IMR-90 (cell line): ENCODE data around the gene TACC3. TPM values are rescaled to one million over a fixed set of nuclear protein-coding genes. Genes with fewer than 3 reads are reported as not detected.

Source experiments
- ATAC-seq: fragments of 200-7000 bp; cut with Tn5 transposase; 2 replicates; pipeline ENCODE4 v1.9.1; 2020; ENCODE audit warnings: low read depth, mild to moderate bottlenecking, moderate library complexity
- BruUV-seq: library from RNA; stranded (reverse); fragments of 400-500 nt; replicated peaks from 2 replicates; lab custom pipeline; 2021; lab: Mats Ljungman, UMichigan
- CTCF ChIA-PET: fragments of 300-600 bp; formaldehyde crosslinking; extraction: SDS; loops from one replicate; lab custom pipeline; 2021; ENCODE audit warnings: antibody characterized with exemption; lab: Yijun Ruan, JAX
- POLR2A ChIA-PET: fragments of 300-600 bp; sonication (Branson Sonifier 250); formaldehyde crosslinking; loops from one replicate; lab custom pipeline; 2022; ENCODE audit warnings: antibody characterized with exemption; ENCODE audit not compliant: unreplicated experiment; lab: Charles Lee
- DNase-seq: peaks from one replicate; pipeline ENCODE4 v3.0.0; 2013
- H2AFZ ChIP-seq: replicated peaks from 2 replicates; pipeline ENCODE3; 2013; ENCODE audit warnings: low read length, mild to moderate bottlenecking; ENCODE audit not compliant: poor library complexity
- H2AK5ac ChIP-seq: 2 replicates; pipeline ENCODE4 v1.6.1; 2013; ENCODE audit warnings: low read depth, low read length, inconsistent platforms
- H2AK9ac ChIP-seq: replicated peaks from 2 replicates; pipeline ENCODE3; 2013; ENCODE audit warnings: mild to moderate bottlenecking, low read depth, low read length, moderate library complexity; ENCODE audit not compliant: poor library complexity
- H2BK120ac ChIP-seq: 2 replicates; pipeline ENCODE4 v1.6.1; 2013; ENCODE audit warnings: low read depth, low read length, inconsistent platforms
- H2BK15ac ChIP-seq: 3 replicates; pipeline ENCODE4 v1.6.1; 2013; ENCODE audit warnings: low read depth, low read length, inconsistent platforms
- H2BK20ac ChIP-seq: 2 replicates; pipeline ENCODE4 v1.6.1; 2013; ENCODE audit warnings: low read depth, mild to moderate bottlenecking, inconsistent platforms, low read length, moderate library complexity
- H2BK5ac ChIP-seq: 2 replicates; pipeline ENCODE4 v1.6.1; 2013; ENCODE audit warnings: mild to moderate bottlenecking, low read depth, low read length, inconsistent platforms; ENCODE audit not compliant: poor library complexity, severe bottlenecking
- H3K14ac ChIP-seq: replicated peaks from 2 replicates; pipeline ENCODE4 v1.6.1; 2013; ENCODE audit warnings: low read depth, low read length, inconsistent platforms
- H3K18ac ChIP-seq: 2 replicates; pipeline ENCODE4 v1.6.1; 2013; ENCODE audit warnings: low read depth, low read length, control low read depth
- H3K23ac ChIP-seq: 2 replicates; pipeline ENCODE4 v1.6.1; 2013; ENCODE audit warnings: low read depth, low read length, inconsistent platforms
- H3K27ac ChIP-seq: 2 replicates; pipeline ENCODE4 v1.5.1; 2013; ENCODE audit warnings: mild to moderate bottlenecking, control low read depth, low read length; ENCODE audit not compliant: insufficient read depth
- H3K27me3 ChIP-seq: 2 replicates; pipeline ENCODE4 v1.6.1; 2013; ENCODE audit warnings: low read length; ENCODE audit not compliant: control insufficient read depth, insufficient read depth
- H3K36me3 ChIP-seq: 2 replicates; pipeline ENCODE4 v1.6.1; 2013; ENCODE audit warnings: low read length, mixed read lengths; ENCODE audit not compliant: control insufficient read depth, insufficient read depth
- H3K4ac ChIP-seq: 2 replicates; pipeline ENCODE4 v1.6.1; 2013; ENCODE audit warnings: low read depth, low read length, inconsistent platforms
- H3K4me1 ChIP-seq: 2 replicates; pipeline ENCODE4 v1.6.1; 2013; ENCODE audit warnings: low read length, mixed read lengths; ENCODE audit not compliant: control insufficient read depth, insufficient read depth
- H3K4me2 ChIP-seq: 2 replicates; pipeline ENCODE4 v1.6.1; 2013; ENCODE audit warnings: low read depth, mild to moderate bottlenecking, control low read depth, low read length, moderate library complexity
- H3K4me3 ChIP-seq: 2 replicates; pipeline ENCODE4 v1.5.1; 2013; ENCODE audit warnings: low read depth, mild to moderate bottlenecking, control low read depth, low read length, moderate library complexity; ENCODE audit not compliant: insufficient read depth
- H3K56ac ChIP-seq: 2 replicates; pipeline ENCODE4 v1.6.1; 2013; ENCODE audit warnings: low read length, inconsistent platforms; ENCODE audit not compliant: insufficient read depth; ENCODE audit errors: extremely low read depth
- H3K79me1 ChIP-seq, 2 experiments: 2 replicates each; pipeline ENCODE4 v1.6.1; 2013; ENCODE audit warnings: low read length in 2 of 2, inconsistent platforms in 1 of 2, low read depth in 1 of 2
- H3K9ac ChIP-seq: 2 replicates; pipeline ENCODE4 v1.6.1; 2013; ENCODE audit warnings: low read depth, low read length, control low read depth
- H3K9me1 ChIP-seq: 2 replicates; pipeline ENCODE4 v1.6.1; 2013; ENCODE audit warnings: low read length, inconsistent platforms; ENCODE audit not compliant: insufficient read depth
- H3K9me3 ChIP-seq: 2 replicates; pipeline ENCODE4 v1.6.1; 2013; ENCODE audit warnings: low read length; ENCODE audit not compliant: control insufficient read depth, insufficient read depth
- H4K20me1 ChIP-seq: 2 replicates; pipeline ENCODE4 v1.6.1; 2013; ENCODE audit warnings: low read length, inconsistent platforms; ENCODE audit not compliant: insufficient read depth
- H4K5ac ChIP-seq: 2 replicates; pipeline ENCODE4 v1.6.1; 2013; ENCODE audit warnings: mild to moderate bottlenecking, low read depth, low read length, control low read depth
- H4K8ac ChIP-seq, 2 experiments: 2 replicates each; pipeline ENCODE4 v1.6.1; 2013; ENCODE audit warnings: low read depth in 2 of 2, low read length in 2 of 2, control low read depth in 1 of 2, inconsistent platforms in 1 of 2
- H4K91ac ChIP-seq: 2 replicates; pipeline ENCODE4 v1.6.1; 2013; ENCODE audit warnings: low read depth, low read length, inconsistent platforms; ENCODE audit not compliant: insufficient read depth
- CHD1 ChIP-seq: IDR thresholded peaks from 2 replicates; pipeline ENCODE4 v1.6.1; 2012; ENCODE audit warnings: low read depth, low read length, improper control_type of control experiment
- FOS ChIP-seq: fragments of 150-350 bp; IDR thresholded peaks from 2 replicates; pipeline ENCODE4 v1.6.1; 2016; ENCODE audit warnings: low read depth, low read length
- MAFK ChIP-seq: IDR thresholded peaks from 2 replicates; pipeline ENCODE4 v1.6.1; 2012; ENCODE audit warnings: low read depth, low read length, improper control_type of control experiment
- MXI1 ChIP-seq: IDR thresholded peaks from 2 replicates; pipeline ENCODE4 v1.6.1; 2012; ENCODE audit warnings: low read depth, mild to moderate bottlenecking, low read length, moderate library complexity, borderline replicate concordance
- RAD21 ChIP-seq: IDR thresholded peaks from 2 replicates; pipeline ENCODE4 v1.6.1; 2012; ENCODE audit warnings: low read length, improper control_type of control experiment
- USF2 ChIP-seq: fragments of 150-350 bp; IDR thresholded peaks from 2 replicates; pipeline ENCODE4 v1.6.1; 2017; ENCODE audit warnings: mild to moderate bottlenecking, antibody characterized with exemption, low read length, low read depth
- WGBS, 2 experiments: methylation state at CpG; one replicate each; pipeline versions ENCODE4 v1.1.5 to v1.1.7; 2013; ENCODE audit warnings: missing lambda C conversion rate in 2 of 2; ENCODE audit not compliant: insufficient read length in 1 of 2; ENCODE audit errors: extremely low coverage in 2 of 2; 5-methylcytosine and 5-hydroxymethylcytosine counted together
- dilution Hi-C: fragments of 300-500 bp; cut with HindIII; formaldehyde crosslinking; loops from one replicate; pipeline ENCODE4 v1.14.3; 2018; ENCODE audit warnings: low sequenced_read_pairs; ENCODE audit not compliant: unreplicated experiment
- in situ Hi-C: fragments of 300-500 bp; cut with MboI; formaldehyde crosslinking; loops from 3 replicates; pipeline ENCODE4 v1.14.3; 2019; ENCODE audit warnings: low sequenced_read_pairs, inconsistent platforms, mixed read lengths
- intact Hi-C: fragments of 100-400 bp; cut with micrococcal nuclease; formaldehyde crosslinking; loops from 2 replicates; pipeline ENCODE4 v1.10.0; 2022
- polyA plus RNA-seq, 3 experiments: library from polyadenylated mRNA; depleted of rRNA; stranded (reverse); fragments of >200 nt; gene quantifications; 2 replicates each; pipeline ENCODE4 v1.2.3, GENCODE V29; 2012; ENCODE audit warnings: low replicate concordance in 1 of 3
- total RNA-seq: library from RNA; depleted of rRNA; stranded (reverse); fragments of >200 nt; gene quantifications from 2 replicates; pipeline ENCODE4 v1.2.3, GENCODE V29; 2012
- TF ChIP-seq, protein P1 (sequence below): conservative IDR thresholded peaks from 2 replicates; pipeline ENCODE4 v1.5.1; 2012; ENCODE audit warnings: mild to moderate bottlenecking, low read depth, low read length, improper control_type of control experiment

The TACC3 gene
- total and polyA plus RNA-seq, 2 of the 4 experiments (the other 2 are of a cell fraction), result 15.1 to 49.7 TPM

DNA sequence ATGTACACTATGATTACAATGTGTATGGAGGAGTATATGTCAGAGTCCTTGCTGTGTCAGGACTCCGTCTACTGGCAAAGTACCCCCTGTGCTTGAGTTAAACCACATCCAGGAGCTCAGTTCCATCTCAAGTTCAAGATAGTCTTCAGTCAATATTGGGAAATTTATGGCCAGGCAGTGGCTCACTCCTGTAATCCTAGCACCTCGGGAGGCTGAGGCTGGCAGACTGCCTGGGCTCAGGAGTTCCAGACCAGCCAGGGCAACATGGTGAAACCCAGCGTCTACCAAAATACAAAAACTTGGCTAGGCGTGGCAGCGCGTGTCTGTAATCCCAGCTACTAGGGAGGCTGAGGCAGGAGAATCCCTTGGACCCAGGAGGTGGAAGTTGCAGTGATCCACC, 15.0 kb upstream of the TACC3 start:
- BruUV-seq, result no TSS peak
- Histone ChIP-seq H2BK15ac (no peak overlapping the region), H3K56ac (no peak overlapping the region), H3K27ac (no peak overlapping the region), H3K36me3 (peaks cover 28% of the 10 kb centered on the region), H2AK5ac (no peak overlapping the region), H3K4me3 (no peak overlapping the region), H2AFZ (no peak overlapping the region), H2BK20ac (no peak overlapping the region), H3K4me1 (peaks cover 9% of the 10 kb centered on the region), H2AK9ac (no peak overlapping the region), H2BK5ac (no peak overlapping the region), H4K5ac (no peak overlapping the region), H4K20me1 (peaks cover 79% of the 10 kb centered on the region), H4K8ac (no peak overlapping the region), H3K4ac (no peak overlapping the region), H3K9ac (no peak overlapping the region), H3K18ac (no peak overlapping the region), H3K9me1 (peaks cover 8% of the 10 kb centered on the region; the same call in 1 of the 2 replicates), H3K27me3 (no peaks in the 10 kb centered on the region), H2BK120ac (no peak overlapping the region), H3K4me2 (no peak overlapping the region), H3K23ac (no peak overlapping the region), H4K91ac (no peak overlapping the region), H3K14ac (no peak overlapping the region), H3K79me1 (peaks cover 28 to 77% of the 10 kb centered on the region in 2 experiments), H3K9me3 (no peaks in the 10 kb centered on the region)
- TF ChIP-seq USF2 (no peak), FOS (no peak), CHD1 (no peak), MXI1 (no peak), MAFK (no peak), RAD21 (no peak)
- TF ChIP-seq, protein P1, sequence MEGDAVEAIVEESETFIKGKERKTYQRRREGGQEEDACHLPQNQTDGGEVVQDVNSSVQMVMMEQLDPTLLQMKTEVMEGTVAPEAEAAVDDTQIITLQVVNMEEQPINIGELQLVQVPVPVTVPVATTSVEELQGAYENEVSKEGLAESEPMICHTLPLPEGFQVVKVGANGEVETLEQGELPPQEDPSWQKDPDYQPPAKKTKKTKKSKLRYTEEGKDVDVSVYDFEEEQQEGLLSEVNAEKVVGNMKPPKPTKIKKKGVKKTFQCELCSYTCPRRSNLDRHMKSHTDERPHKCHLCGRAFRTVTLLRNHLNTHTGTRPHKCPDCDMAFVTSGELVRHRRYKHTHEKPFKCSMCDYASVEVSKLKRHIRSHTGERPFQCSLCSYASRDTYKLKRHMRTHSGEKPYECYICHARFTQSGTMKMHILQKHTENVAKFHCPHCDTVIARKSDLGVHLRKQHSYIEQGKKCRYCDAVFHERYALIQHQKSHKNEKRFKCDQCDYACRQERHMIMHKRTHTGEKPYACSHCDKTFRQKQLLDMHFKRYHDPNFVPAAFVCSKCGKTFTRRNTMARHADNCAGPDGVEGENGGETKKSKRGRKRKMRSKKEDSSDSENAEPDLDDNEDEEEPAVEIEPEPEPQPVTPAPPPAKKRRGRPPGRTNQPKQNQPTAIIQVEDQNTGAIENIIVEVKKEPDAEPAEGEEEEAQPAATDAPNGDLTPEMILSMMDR, result no peak
- intact Hi-C loops, result no loop called here
- ChIA-PET CTCF (interaction anchor here (1.6 kb wide), 1 partner anchor 13 kb away, joined by 6 read pairs; no protein-coding TSS in a partner anchor), POLR2A (no interaction called here)
- WGBS, 2 experiments, result 88% methylated on average over 5 of the region's 6 CpGs; no CpG with 5 or more reads in 1 of the 2 experiments
- dilution Hi-C loops, result no loop called here
- ATAC-seq (no peak), DNase-seq (no peak)
- in situ Hi-C loops, result no loop called here
